SU-DHL-6 (cell line): Measurements from ENCODE around the gene EMC1.

Source experiments
- EZH2phosphoT487 ChIP-seq: fragments of 200-600 bp; sonication (generic), shearing (Covaris generic); conservative IDR thresholded peaks from 2 replicates; pipeline ENCODE4 v1.6.1; 2018; ENCODE audit warnings: mild to moderate bottlenecking, antibody characterized with exemption, low read length, moderate library complexity, mixed read lengths
- TF ChIP-seq, protein P1 (sequence below): fragments of 200-600 bp; sonication (generic); IDR thresholded peaks from one replicate; pipeline ENCODE4 v1.5.1; 2017; ENCODE audit warnings: antibody characterized with exemption, mild to moderate bottlenecking, low read length, moderate library complexity; ENCODE audit not compliant: insufficient read depth, poor library complexity, severe bottlenecking

DNA sequence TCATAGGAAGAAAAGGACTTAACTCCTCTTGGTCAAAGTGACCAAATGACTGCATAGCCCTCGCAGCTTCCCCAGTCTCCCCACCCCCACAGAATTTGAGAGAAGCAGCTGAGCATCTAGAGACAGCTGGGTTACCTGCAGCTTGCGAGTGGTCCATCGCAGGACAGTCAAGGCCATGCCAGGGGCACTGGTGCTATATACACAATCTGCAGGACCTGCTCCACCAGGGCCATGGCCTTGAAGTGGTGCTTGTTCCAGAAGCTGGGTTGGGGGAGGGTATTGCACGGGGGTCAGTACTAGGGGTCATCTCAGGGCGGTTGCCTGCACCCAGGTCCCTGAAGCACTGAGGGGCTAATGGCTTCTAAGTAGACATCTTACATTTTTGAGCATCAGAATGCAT, 10.7 kb upstream of the EMC1 start:
- TF ChIP-seq, protein P1, sequence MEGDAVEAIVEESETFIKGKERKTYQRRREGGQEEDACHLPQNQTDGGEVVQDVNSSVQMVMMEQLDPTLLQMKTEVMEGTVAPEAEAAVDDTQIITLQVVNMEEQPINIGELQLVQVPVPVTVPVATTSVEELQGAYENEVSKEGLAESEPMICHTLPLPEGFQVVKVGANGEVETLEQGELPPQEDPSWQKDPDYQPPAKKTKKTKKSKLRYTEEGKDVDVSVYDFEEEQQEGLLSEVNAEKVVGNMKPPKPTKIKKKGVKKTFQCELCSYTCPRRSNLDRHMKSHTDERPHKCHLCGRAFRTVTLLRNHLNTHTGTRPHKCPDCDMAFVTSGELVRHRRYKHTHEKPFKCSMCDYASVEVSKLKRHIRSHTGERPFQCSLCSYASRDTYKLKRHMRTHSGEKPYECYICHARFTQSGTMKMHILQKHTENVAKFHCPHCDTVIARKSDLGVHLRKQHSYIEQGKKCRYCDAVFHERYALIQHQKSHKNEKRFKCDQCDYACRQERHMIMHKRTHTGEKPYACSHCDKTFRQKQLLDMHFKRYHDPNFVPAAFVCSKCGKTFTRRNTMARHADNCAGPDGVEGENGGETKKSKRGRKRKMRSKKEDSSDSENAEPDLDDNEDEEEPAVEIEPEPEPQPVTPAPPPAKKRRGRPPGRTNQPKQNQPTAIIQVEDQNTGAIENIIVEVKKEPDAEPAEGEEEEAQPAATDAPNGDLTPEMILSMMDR, result no peak
- TF ChIP-seq EZH2phosphoT487, result no peak
